ENCODE results near the gene NELL1. TPM values are rescaled to one million over a fixed set of nuclear protein-coding genes. Genes with fewer than 3 reads are reported as not detected.

The NELL1 gene
- total and polyA plus RNA-seq, 2 donors from 2014 or later: 0.31 to 14.8 TPM

GRCh38 chr11:21257461-21257860 lies 588.1 kb downstream of the NELL1 start:
- FAIRE-seq: no peak
- DNase-seq: no peak
- H3K4me1 ChIP-seq (ENCODE audit: control insufficient read depth in 2 of 3, insufficient read depth in 2 of 3, low read depth in 1 of 3, low read length in 3 of 3): no peaks in the 10 kb centered on the region
- no peak overlapping the region for H3K27ac ChIP-seq (ENCODE audit: low read depth in 2 of 2, low read length in 2 of 2)
- H3K36me3 ChIP-seq (ENCODE audit: control insufficient read depth in 2 of 3, insufficient read depth in 3 of 3, low read length in 3 of 3): no peaks in the 10 kb centered on the region
- no peak overlapping the region for H3K4me3 ChIP-seq (ENCODE audit: low read length in 3 of 3)
- no peak for TF ChIP-seq CTCF (IDR thresholded peaks at IDR 0.05; ENCODE audit: borderline replicate concordance, extremely low read depth, insufficient read depth)
- H3K9ac ChIP-seq (ENCODE audit: low read length in 3 of 3): no peak overlapping the region
- intact Hi-C loops (cut with DNase I): no loop called here
- no peaks in the 10 kb centered on the region for H3K9me3 ChIP-seq (ENCODE audit: control insufficient read depth in 2 of 3, insufficient read depth in 1 of 3, low read length in 3 of 3)
- no peaks in the 10 kb centered on the region for H3K27me3 ChIP-seq (ENCODE audit: control insufficient read depth, insufficient read depth, low read length)

GRCh38 chr11:21258414-21258813 lies 589.0 kb downstream of the NELL1 start:
- no peak for TF ChIP-seq CTCF (IDR thresholded peaks at IDR 0.05; ENCODE audit: borderline replicate concordance, extremely low read depth, insufficient read depth)
- intact Hi-C loops (cut with DNase I): no loop called here
- FAIRE-seq: no peak

GRCh38 chr11:21260101-21260500 lies 590.7 kb downstream of the NELL1 start:
- DNase-seq: no peak
- FAIRE-seq: no peak
- H3K9me3 ChIP-seq (ENCODE audit: control insufficient read depth in 2 of 3, insufficient read depth in 1 of 3, low read length in 3 of 3): no peaks in the 10 kb centered on the region

More at GRCh38 chr11:21258414-21258813, 589.0 kb downstream of the NELL1 start:
- H3K27me3 ChIP-seq (ENCODE audit: control insufficient read depth, insufficient read depth, low read length): no peaks in the 10 kb centered on the region
- no peaks in the 10 kb centered on the region for H3K36me3 ChIP-seq (ENCODE audit: control insufficient read depth in 2 of 3, insufficient read depth in 3 of 3, low read length in 3 of 3)
- H3K9ac ChIP-seq (ENCODE audit: low read length in 3 of 3): no peak overlapping the region
- H3K4me3 ChIP-seq (ENCODE audit: low read length in 3 of 3): no peak overlapping the region
- no peaks in the 10 kb centered on the region for H3K4me1 ChIP-seq (ENCODE audit: control insufficient read depth in 2 of 3, insufficient read depth in 2 of 3, low read depth in 1 of 3, low read length in 3 of 3)
- no peaks in the 10 kb centered on the region for H3K9me3 ChIP-seq (ENCODE audit: control insufficient read depth in 2 of 3, insufficient read depth in 1 of 3, low read length in 3 of 3)
- no peak for DNase-seq
- H3K27ac ChIP-seq (ENCODE audit: low read depth in 2 of 2, low read length in 2 of 2): no peak overlapping the region

More at GRCh38 chr11:21260101-21260500, 590.7 kb downstream of the NELL1 start:
- no peaks in the 10 kb centered on the region for H3K4me1 ChIP-seq (ENCODE audit: control insufficient read depth in 2 of 3, insufficient read depth in 2 of 3, low read depth in 1 of 3, low read length in 3 of 3)
- H3K27me3 ChIP-seq (ENCODE audit: control insufficient read depth, insufficient read depth, low read length): no peaks in the 10 kb centered on the region
- no peak for TF ChIP-seq CTCF (IDR thresholded peaks at IDR 0.05; ENCODE audit: borderline replicate concordance, extremely low read depth, insufficient read depth)
- intact Hi-C loops (cut with DNase I): no loop called here
- no peak overlapping the region for H3K27ac ChIP-seq (ENCODE audit: low read depth in 2 of 2, low read length in 2 of 2)
- no peak overlapping the region for H3K4me3 ChIP-seq (ENCODE audit: low read length in 3 of 3)
- no peak overlapping the region for H3K9ac ChIP-seq (ENCODE audit: low read length in 3 of 3)
- H3K36me3 ChIP-seq (ENCODE audit: control insufficient read depth in 2 of 3, insufficient read depth in 3 of 3, low read length in 3 of 3): no peaks in the 10 kb centered on the region

Measured in kidney (tissue), 14 donors.